H9 (cell line): ENCODE data around the gene MTHFD1L. TPM values are rescaled to one million over a fixed set of nuclear protein-coding genes. Genes with fewer than 3 reads are reported as not detected.

Source experiments
- DNase-seq: peaks from one replicate; pipeline ENCODE4 v3.0.0-alpha.2; 2017
- H2AFZ ChIP-seq: one replicate; pipeline ENCODE4 v1.6.1; 2013; ENCODE audit warnings: mild to moderate bottlenecking, low read length, control low read depth, moderate library complexity
- H2AK5ac ChIP-seq: 2 replicates; pipeline ENCODE4 v1.6.1; 2013; ENCODE audit warnings: low read length, control low read depth, mixed read lengths; ENCODE audit not compliant: insufficient read length
- H2BK120ac ChIP-seq: one replicate; pipeline ENCODE4 v1.6.1; 2013; ENCODE audit warnings: low read depth, mild to moderate bottlenecking, low read length, control low read depth, inconsistent platforms; ENCODE audit not compliant: poor library complexity, severe bottlenecking
- H2BK12ac ChIP-seq: 2 replicates; pipeline ENCODE4 v1.6.1; 2013; ENCODE audit warnings: low read length, control low read depth, mixed read lengths, low read depth; ENCODE audit not compliant: insufficient read length
- H2BK15ac ChIP-seq: 2 replicates; pipeline ENCODE4 v1.6.1; 2013; ENCODE audit warnings: low read depth, low read length, control low read depth
- H2BK20ac ChIP-seq: one replicate; pipeline ENCODE4 v1.6.1; 2013; ENCODE audit warnings: low read depth, mild to moderate bottlenecking, low read length, control low read depth, inconsistent platforms; ENCODE audit not compliant: poor library complexity, severe bottlenecking
- H2BK5ac ChIP-seq: 2 replicates; pipeline ENCODE4 v1.6.1; 2013; ENCODE audit warnings: low read length, control low read depth, mixed read lengths; ENCODE audit not compliant: insufficient read length
- H3K14ac ChIP-seq: 2 replicates; pipeline ENCODE4 v1.6.1; 2013; ENCODE audit warnings: low read length, control low read depth; ENCODE audit not compliant: insufficient read depth
- H3K18ac ChIP-seq: 2 replicates; pipeline ENCODE4 v1.6.1; 2013; ENCODE audit warnings: low read depth, mild to moderate bottlenecking, mixed read lengths, low read length, control low read depth; ENCODE audit not compliant: insufficient read length
- H3K23ac ChIP-seq: 2 replicates; pipeline ENCODE4 v1.6.1; 2013; ENCODE audit warnings: low read length, control low read depth, mixed read lengths, low read depth; ENCODE audit not compliant: insufficient read length
- H3K23me2 ChIP-seq: 2 replicates; pipeline ENCODE4 v1.6.1; 2013; ENCODE audit warnings: low read depth, mild to moderate bottlenecking, mixed read lengths, low read length, control low read depth; ENCODE audit not compliant: insufficient read length, poor library complexity, severe bottlenecking
- H3K27ac ChIP-seq: 2 replicates; pipeline ENCODE4 v1.5.1; 2013; ENCODE audit warnings: low read length, control low read depth, mixed read lengths, low read depth; ENCODE audit not compliant: insufficient read length
- H3K27me3 ChIP-seq: 2 replicates; pipeline ENCODE4 v1.6.1; 2013; ENCODE audit warnings: low read length, control low read depth, inconsistent platforms; ENCODE audit not compliant: insufficient read depth
- H3K4ac ChIP-seq: 2 replicates; pipeline ENCODE4 v1.6.1; 2013; ENCODE audit warnings: low read depth, mild to moderate bottlenecking, control low read depth, inconsistent platforms, low read length, moderate library complexity
- H3K4me1 ChIP-seq: 2 replicates; pipeline ENCODE4 v1.6.1; 2013; ENCODE audit warnings: low read length, control low read depth, inconsistent platforms; ENCODE audit not compliant: insufficient read depth
- H3K4me2 ChIP-seq: 2 replicates; pipeline ENCODE4 v1.6.1; 2013; ENCODE audit warnings: low read length, control low read depth, mixed read lengths; ENCODE audit not compliant: insufficient read length, insufficient read depth
- H3K56ac ChIP-seq: 2 replicates; pipeline ENCODE4 v1.6.1; 2013; ENCODE audit warnings: low read depth, mild to moderate bottlenecking, mixed read lengths, low read length, control low read depth; ENCODE audit not compliant: insufficient read length
- H3K79me1 ChIP-seq: 2 replicates; pipeline ENCODE4 v1.6.1; 2013; ENCODE audit warnings: low read depth, mild to moderate bottlenecking, moderate library complexity, low read length, control low read depth, inconsistent platforms; ENCODE audit not compliant: insufficient read depth, poor library complexity, severe bottlenecking
- H3K79me2 ChIP-seq: 2 replicates; pipeline ENCODE4 v1.6.1; 2013; ENCODE audit warnings: low read length, control low read depth, inconsistent platforms; ENCODE audit not compliant: insufficient read depth
- H3K9ac ChIP-seq: 2 replicates; pipeline ENCODE4 v1.6.1; 2013; ENCODE audit warnings: low read length, control low read depth, mixed read lengths; ENCODE audit not compliant: insufficient read length; ENCODE audit errors: extremely low read depth
- H3K9me3 ChIP-seq: one replicate; pipeline ENCODE4 v1.6.1; 2013; ENCODE audit warnings: low read depth, low read length, inconsistent platforms; ENCODE audit not compliant: control insufficient read depth
- H3T11ph ChIP-seq: one replicate; pipeline ENCODE4 v1.6.1; 2013; ENCODE audit warnings: mild to moderate bottlenecking, low read length, control low read depth, inconsistent platforms
- H4K20me1 ChIP-seq: one replicate; pipeline ENCODE4 v1.6.1; 2013; ENCODE audit not compliant: control insufficient read depth, insufficient read length, insufficient read depth
- H4K5ac ChIP-seq: 2 replicates; pipeline ENCODE4 v1.6.1; 2013; ENCODE audit warnings: low read depth, mild to moderate bottlenecking, mixed read lengths, low read length, control low read depth; ENCODE audit not compliant: insufficient read length
- H4K8ac ChIP-seq: replicated peaks from 2 replicates; pipeline ENCODE4 v1.6.1; 2013; ENCODE audit warnings: low read length, control low read depth, mixed read lengths, low read depth; ENCODE audit not compliant: insufficient read length
- H4K91ac ChIP-seq: 2 replicates; pipeline ENCODE4 v1.6.1; 2013; ENCODE audit warnings: low read depth, mild to moderate bottlenecking, moderate library complexity, mixed read lengths, low read length, control low read depth; ENCODE audit not compliant: insufficient read length
- H3K27ac Mint-ChIP-seq, 3 experiments: 2 replicates in 2 of 3; 3 replicates in 1 of 3; pipeline ENCODE4 v1.8.0; 2020 to 2021; ENCODE audit warnings: mixed read lengths in 3 of 3, mild to moderate bottlenecking in 1 of 3, moderate library complexity in 1 of 3
- H3K27me3 Mint-ChIP-seq: 2 replicates; pipeline ENCODE4 v1.8.0; 2021; ENCODE audit warnings: low read depth, mild to moderate bottlenecking, moderate library complexity, mixed read lengths
- H3K36me3 Mint-ChIP-seq, 3 experiments: 2 replicates in 2 of 3; 3 replicates in 1 of 3; pipeline ENCODE4 v1.8.0; 2020 to 2021; ENCODE audit warnings: low read depth in 3 of 3, mixed read lengths in 3 of 3; ENCODE audit not compliant: insufficient read depth in 1 of 3
- H3K4me1 Mint-ChIP-seq, 2 experiments: 2 replicates each; pipeline ENCODE4 v1.8.0; 2020; ENCODE audit warnings: mixed read lengths in 2 of 2
- H3K4me3 Mint-ChIP-seq, 2 experiments: 2 replicates in 1 of 2; 3 replicates in 1 of 2; pipeline ENCODE4 v1.8.0; 2020 to 2021; ENCODE audit warnings: mild to moderate bottlenecking in 2 of 2, mixed read lengths in 2 of 2, moderate library complexity in 1 of 2
- H3K9me3 Mint-ChIP-seq, 2 experiments: 2 replicates in 1 of 2; 3 replicates in 1 of 2; pipeline ENCODE4 v1.8.0; 2020; ENCODE audit warnings: mild to moderate bottlenecking in 2 of 2, mixed read lengths in 2 of 2, moderate library complexity in 1 of 2
- CTCF ChIP-seq: fragments of 200-600 bp; sonication (generic); conservative IDR thresholded peaks from 3 replicates; pipeline ENCODE4 v1.8.0; 2021; ENCODE audit warnings: antibody characterized with exemption, mild to moderate bottlenecking
- WGBS: extraction: QIAGEN DNeasy Blood & Tissue Kit; methylation state at CpG from one replicate; pipeline ENCODE4 v1.1.7; 2013; ENCODE audit warnings: missing lambda C conversion rate, low lambda C conversion rate, mixed read lengths; ENCODE audit not compliant: insufficient read length; ENCODE audit errors: extremely low coverage; 5-methylcytosine and 5-hydroxymethylcytosine counted together
- total RNA-seq: library from RNA; stranded (reverse); gene quantifications from 2 replicates; pipeline ENCODE4 v1.2.1, GENCODE V29; 2021

The MTHFD1L gene
- total RNA-seq, 1 experiment from 2014 or later = 90.2 TPM

DNA sequence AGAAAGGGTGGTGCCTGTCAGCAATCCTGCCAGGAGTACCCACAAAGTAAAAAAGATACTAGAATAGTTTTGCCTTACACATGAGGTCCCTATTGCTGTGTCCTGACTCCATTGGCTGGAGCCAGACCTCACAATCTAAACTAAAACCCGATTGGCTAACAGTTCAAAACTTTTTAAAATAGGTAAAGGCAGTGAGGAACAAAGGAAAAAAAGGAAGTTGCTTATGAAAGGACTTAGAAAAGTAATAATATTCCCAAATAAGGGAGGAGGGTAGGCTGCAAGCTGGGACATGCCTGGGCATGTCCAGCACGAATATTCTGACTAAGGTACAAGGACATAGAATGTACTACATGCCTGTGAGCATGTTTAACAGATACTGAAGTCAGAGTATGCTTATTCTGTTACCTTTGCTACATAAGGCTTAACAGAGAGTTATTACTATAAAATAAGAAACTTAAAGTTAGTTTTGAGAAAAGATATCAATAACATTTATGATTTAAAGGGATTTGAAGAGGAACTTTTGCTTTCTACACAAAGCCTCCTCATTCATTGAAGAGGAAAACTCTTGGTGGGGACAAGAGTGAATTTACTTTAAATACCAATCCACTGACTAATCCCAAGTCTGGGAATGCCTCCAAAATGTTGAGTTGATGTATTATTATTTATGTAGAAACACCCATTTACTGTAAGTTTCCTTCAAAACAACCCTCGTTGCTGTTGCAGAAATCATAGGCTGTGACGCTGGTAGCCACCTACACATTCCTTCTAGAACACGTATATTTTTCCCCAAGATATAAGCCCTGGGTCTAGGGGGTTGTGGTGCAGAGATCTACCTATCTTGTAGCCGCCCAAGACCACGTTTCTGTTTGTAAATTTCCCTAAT lies 8.2 kb upstream of the MTHFD1L start:
- no peak overlapping the region for H3K9ac ChIP-seq
- H3K4me1 Mint-ChIP-seq = peaks cover 13 to 14% of the 10 kb centered on the region in 2 experiments

More for the DNA sequence above, 8.2 kb upstream of the MTHFD1L start:
- Histone ChIP-seq H2AFZ (no peak overlapping the region), H2BK120ac (no peak overlapping the region), H4K8ac (no peak overlapping the region), H2BK5ac (no peak overlapping the region), H3K27me3 (no peaks in the 10 kb centered on the region), H3K14ac (no peak overlapping the region), H4K20me1 (no peaks in the 10 kb centered on the region), H3K79me1 (no peaks in the 10 kb centered on the region), H2BK20ac (no peak overlapping the region), H3K79me2 (no peaks in the 10 kb centered on the region), H4K91ac (no peak overlapping the region), H2AK5ac (no peak overlapping the region), H3K27ac (no peak overlapping the region), H3T11ph (no peak overlapping the region), H3K4me2 (no peak overlapping the region), H2BK12ac (no peak overlapping the region), H3K4me1 (no peaks in the 10 kb centered on the region; the same call in 1 of the 2 replicates), H3K23me2 (no peaks in the 10 kb centered on the region), H3K18ac (no peak overlapping the region), H3K56ac (no peak overlapping the region), H3K23ac (no peak overlapping the region), H2BK15ac (no peak overlapping the region), H3K9me3 (no peaks in the 10 kb centered on the region), H4K5ac (no peak overlapping the region), H3K4ac (no peak overlapping the region)
- peaks cover 0 to 5% (median 0%) of the 10 kb centered on the region in 3 experiments; a peak in 3 of 7 replicates for H3K36me3 Mint-ChIP-seq
- no peak for TF ChIP-seq CTCF
- no peak for DNase-seq
- H3K4me3 Mint-ChIP-seq = no peak overlapping the region
- no peaks in the 10 kb centered on the region; a peak in 1 of 5 replicates for H3K9me3 Mint-ChIP-seq
- H3K27ac Mint-ChIP-seq = peak overlapping the region in 1 of 3 experiments; percentile 95; a peak in 2 of 7 replicates
- peaks cover 13% of the 10 kb centered on the region for H3K27me3 Mint-ChIP-seq
- no CpG with 5 or more reads among the region's 7 CpGs for WGBS
